Psoas muscle (tissue), 8 donors: ENCODE data around the gene SIAH3. TPM values are rescaled to one million over a fixed set of nuclear protein-coding genes. Genes with fewer than 3 reads are reported as not detected.

Source experiments
- ATAC-seq, 4 donors: fragments of 200-7000 bp; cut with Tn5 transposase; one replicate each; pipeline ENCODE4 v1.9.1; 2020; ENCODE audit warnings: moderate library complexity in 3 of 4, mild to moderate bottlenecking in 2 of 4
- DNase-seq, 2 donors: peaks; one replicate each; pipeline ENCODE4 v3.0.0-alpha.2; 2020
- H3K27ac ChIP-seq: fragments of 200-600 bp; one replicate; pipeline ENCODE4 v1.8.0; 2022
- H3K27me3 ChIP-seq, 3 donors: fragments of 200-600 bp in 1 of 3; one replicate each; pipeline versions ENCODE4 v1.6.1 to v1.8.0; 2013 to 2022; ENCODE audit warnings: low read length in 2 of 3, mild to moderate bottlenecking in 2 of 3, moderate library complexity in 1 of 3; ENCODE audit not compliant: insufficient read depth in 3 of 3
- H3K36me3 ChIP-seq, 2 donors: fragments of 200-600 bp in 1 of 2; one replicate each; pipeline versions ENCODE4 v1.6.1 to v1.8.0; 2013 to 2022; ENCODE audit warnings: low read depth in 1 of 2, mild to moderate bottlenecking in 1 of 2, moderate library complexity in 1 of 2; ENCODE audit not compliant: insufficient read depth in 1 of 2
- H3K4me1 ChIP-seq: fragments of 200-600 bp; one replicate; pipeline ENCODE4 v1.8.0; 2022
- H3K4me3 ChIP-seq: fragments of 200-600 bp; one replicate; pipeline ENCODE4 v1.8.0; 2022; ENCODE audit warnings: mild to moderate bottlenecking
- H3K9me3 ChIP-seq: fragments of 200-600 bp; one replicate; pipeline ENCODE4 v1.8.0; 2022
- WGBS, 3 donors: extraction: QIAGEN DNeasy Blood & Tissue Kit; methylation state at CpG; one replicate each; pipeline versions ENCODE4 v1.1.6 to v1.1.7; 2013; 5-methylcytosine and 5-hydroxymethylcytosine counted together
- intact Hi-C, 2 donors: fragments of 100-400 bp; cut with DNase I; formaldehyde crosslinking; loops; one replicate each; pipeline versions ENCODE4 v1.11.0 to v1.14.2; 2022
- polyA plus RNA-seq, 3 donors: library from polyadenylated mRNA; stranded (reverse); fragments of 200-250 nt; gene quantifications; one replicate each; pipeline ENCODE4 v1.2.3, GENCODE V29; 2013
- total RNA-seq, 4 donors: library from RNA; stranded (reverse); fragmentation: NEBNext Ultra II Directional in 2 of 4; extraction: Animal tissue kit (Norgen Biotek cat#: 25700) in 2 of 4; gene quantifications; one replicate each; pipeline versions ENCODE4 v1.2.1 to v1.2.4, GENCODE V29; 2021 to 2023
- TF ChIP-seq, protein P1 (sequence below): fragments of 200-600 bp; IDR thresholded peaks from one replicate; pipeline ENCODE4 v1.8.0; 2022; ENCODE audit warnings: antibody characterized with exemption
- donor health status: healthy with polysubstance abuse.
- donor health status: DM: no; HTN: no; CAD: no; lungs with moderate emphysema.
- donor health status: Bipolar disorder and iron deficiency.
- donor health status: healthy.
- donor health status: DM: yes; HTN: yes; CAD: no.
- donor health status: DM: no; HTN: no; CAD: no.
- donor health status: DM: no; HTN: no; CAD: no.
- donor health status: DM: yes; HTN: yes; CAD: no.

SIAH3 gene
- total and polyA plus RNA-seq, 7 donors: 0.02 to 0.03 (median 0.02) TPM; not detected in 4

GRCh38 chr13:45837111-45837510 lies 14.4 kb downstream of the SIAH3 start:
- no peaks in the 10 kb centered on the region for H3K9me3 ChIP-seq
- H3K27me3 ChIP-seq: no peaks in the 10 kb centered on the region
- ATAC-seq: no peak
- WGBS, 3 donors: 56 to 78% (median 70%) methylated on average over 1 of the region's 1 CpG
- H3K27ac ChIP-seq: no peak overlapping the region
- DNase-seq: no peak
- no peak overlapping the region for H3K4me3 ChIP-seq
- no peaks in the 10 kb centered on the region for H3K36me3 ChIP-seq
- peaks cover 11% of the 10 kb centered on the region for H3K4me1 ChIP-seq
- TF ChIP-seq, protein P1, sequence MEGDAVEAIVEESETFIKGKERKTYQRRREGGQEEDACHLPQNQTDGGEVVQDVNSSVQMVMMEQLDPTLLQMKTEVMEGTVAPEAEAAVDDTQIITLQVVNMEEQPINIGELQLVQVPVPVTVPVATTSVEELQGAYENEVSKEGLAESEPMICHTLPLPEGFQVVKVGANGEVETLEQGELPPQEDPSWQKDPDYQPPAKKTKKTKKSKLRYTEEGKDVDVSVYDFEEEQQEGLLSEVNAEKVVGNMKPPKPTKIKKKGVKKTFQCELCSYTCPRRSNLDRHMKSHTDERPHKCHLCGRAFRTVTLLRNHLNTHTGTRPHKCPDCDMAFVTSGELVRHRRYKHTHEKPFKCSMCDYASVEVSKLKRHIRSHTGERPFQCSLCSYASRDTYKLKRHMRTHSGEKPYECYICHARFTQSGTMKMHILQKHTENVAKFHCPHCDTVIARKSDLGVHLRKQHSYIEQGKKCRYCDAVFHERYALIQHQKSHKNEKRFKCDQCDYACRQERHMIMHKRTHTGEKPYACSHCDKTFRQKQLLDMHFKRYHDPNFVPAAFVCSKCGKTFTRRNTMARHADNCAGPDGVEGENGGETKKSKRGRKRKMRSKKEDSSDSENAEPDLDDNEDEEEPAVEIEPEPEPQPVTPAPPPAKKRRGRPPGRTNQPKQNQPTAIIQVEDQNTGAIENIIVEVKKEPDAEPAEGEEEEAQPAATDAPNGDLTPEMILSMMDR: no peak
- intact Hi-C loops: no loop called here

DNA sequence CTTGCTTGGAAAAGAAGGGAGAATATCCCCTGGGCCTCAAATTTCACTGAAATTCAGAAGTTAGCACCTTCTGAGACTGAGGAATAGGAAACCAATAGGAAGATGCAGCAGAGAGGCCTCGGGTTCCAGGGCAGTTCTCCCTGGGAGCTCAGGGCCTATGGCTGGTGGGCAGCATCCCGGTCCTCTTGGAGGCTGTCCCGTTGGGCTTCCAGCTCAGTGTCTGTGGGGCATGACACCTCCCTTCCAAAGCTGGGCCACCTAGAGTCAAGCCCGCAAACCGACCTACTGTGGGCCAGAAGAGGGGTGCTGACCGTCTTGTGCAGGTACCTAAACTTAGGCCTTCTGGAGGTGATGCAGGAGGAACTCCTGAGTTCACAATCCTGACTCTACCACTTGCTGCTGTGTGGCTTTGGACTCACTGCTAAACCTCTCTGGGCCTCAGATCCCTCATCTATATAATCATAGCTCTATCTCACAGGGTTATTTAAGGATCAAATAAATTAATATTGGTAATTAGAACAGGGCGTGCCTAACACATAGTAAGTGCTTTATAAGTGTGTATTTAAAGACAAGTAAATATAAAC lies 17.1 kb downstream of the SIAH3 start:
- peak overlapping the region; percentile 32 for H3K27ac ChIP-seq
- H3K9me3 ChIP-seq: no peaks in the 10 kb centered on the region
- no peak for ATAC-seq
- H3K27me3 ChIP-seq: no peaks in the 10 kb centered on the region
- H3K4me3 ChIP-seq: no peak overlapping the region
- H3K4me1 ChIP-seq: peaks cover 11% of the 10 kb centered on the region
- TF ChIP-seq, protein P1: no peak
- no peaks in the 10 kb centered on the region for H3K36me3 ChIP-seq
- intact Hi-C loops: loop anchor here in 1 of 2 donors (5.0 kb wide), 1 partner anchor 43 kb away; no protein-coding TSS in a partner anchor
- DNase-seq: no peak
- 67 to 83% (median 69%) methylated on average over 7 of the region's 7 CpGs for WGBS, 3 donors

DNA sequence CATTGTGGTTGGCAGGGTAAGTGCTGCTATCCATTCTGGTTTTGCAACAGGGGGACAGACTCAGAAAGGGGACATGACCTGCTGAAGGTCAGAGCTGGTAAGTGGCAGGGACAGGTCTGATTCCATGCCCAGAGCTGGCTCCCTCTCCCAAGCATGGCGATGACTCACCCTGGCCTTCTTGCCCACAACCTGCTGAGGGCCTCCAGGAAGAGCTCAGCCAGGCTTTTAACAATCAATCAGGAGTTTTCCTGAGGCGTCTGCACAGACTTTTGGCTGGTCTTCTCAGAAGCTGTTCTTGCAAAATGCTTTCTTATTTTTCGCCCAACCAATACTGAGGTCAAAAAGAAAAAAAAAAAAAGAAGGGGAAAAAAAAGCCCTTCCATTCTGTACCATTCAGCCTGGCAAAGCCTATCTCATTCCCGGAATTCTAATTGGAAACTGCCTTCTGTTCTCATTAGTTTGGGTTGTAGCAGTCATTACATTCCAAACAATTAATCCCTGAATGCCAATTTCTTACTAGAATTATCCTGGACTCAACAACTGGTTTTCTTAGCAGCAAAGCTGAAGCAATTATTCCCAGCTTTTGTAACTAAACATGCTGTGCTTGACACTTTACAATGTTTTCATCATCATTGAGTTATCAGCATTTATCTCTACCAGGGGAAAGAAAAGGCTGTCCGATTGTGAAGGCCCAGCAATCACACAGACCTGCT lies 17.7 kb downstream of the SIAH3 start:
- ATAC-seq (peak; percentile 99 to 100 (median 100)), DNase-seq (peak; percentile 71 to 85)
- intact Hi-C loops: loop anchor here in 1 of 2 donors (5.0 kb wide), 1 partner anchor 43 kb away; no protein-coding TSS in a partner anchor
- Histone ChIP-seq H3K4me1 (peaks cover 11% of the 10 kb centered on the region), H3K4me3 (no peak overlapping the region), H3K27me3 (no peaks in the 10 kb centered on the region), H3K27ac (peak overlapping the region; percentile 32), H3K36me3 (no peaks in the 10 kb centered on the region), H3K9me3 (no peaks in the 10 kb centered on the region)
- TF ChIP-seq, protein P1: no peak
- 22 to 35% (median 27%) methylated on average over 5 of the region's 5 CpGs for WGBS, 3 donors

DNA sequence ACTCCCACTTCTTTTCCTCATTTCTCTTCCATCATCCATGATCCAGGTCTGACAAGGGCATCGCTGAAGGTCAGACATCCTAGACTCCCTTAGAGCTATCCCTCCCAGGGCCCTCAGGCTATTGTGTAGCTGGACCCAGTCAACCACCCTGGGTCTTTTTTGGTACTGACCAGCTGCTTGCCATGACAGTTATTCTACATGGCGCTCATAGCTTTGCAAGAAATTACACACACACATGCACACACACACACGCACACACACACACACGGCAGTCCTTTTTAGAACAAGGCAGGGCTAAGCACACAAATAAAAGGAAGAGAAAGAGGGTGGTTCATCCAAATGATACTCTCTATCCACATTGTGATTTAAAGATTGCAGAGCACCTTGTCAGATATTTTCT lies 18.3 kb downstream of the SIAH3 start:
- no peaks in the 10 kb centered on the region for H3K27me3 ChIP-seq
- TF ChIP-seq, protein P1: no peak
- intact Hi-C loops: loop anchor here in 1 of 2 donors (5.0 kb wide), 1 partner anchor 44 kb away; no protein-coding TSS in a partner anchor
- no peaks in the 10 kb centered on the region for H3K9me3 ChIP-seq
- ATAC-seq (peak in 2 of 4 donors; percentile 9 to 10), DNase-seq (no peak)
- WGBS, 3 donors: 62 to 73% (median 66%) methylated on average over 4 of the region's 4 CpGs
- no peak overlapping the region for H3K4me3 ChIP-seq
- peak overlapping the region; percentile 32 for H3K27ac ChIP-seq
- H3K36me3 ChIP-seq: no peaks in the 10 kb centered on the region
- H3K4me1 ChIP-seq: peaks cover 11% of the 10 kb centered on the region
